Non-pigmented ciliary epithelial cell (primary cell): Measurements from ENCODE around the gene RS1.

Experiments
- DNase-seq: peaks from one replicate; pipeline ENCODE4 v3.0.0-alpha.2; 2010; ENCODE audit warnings: low read depth

Gene RS1

DNA sequence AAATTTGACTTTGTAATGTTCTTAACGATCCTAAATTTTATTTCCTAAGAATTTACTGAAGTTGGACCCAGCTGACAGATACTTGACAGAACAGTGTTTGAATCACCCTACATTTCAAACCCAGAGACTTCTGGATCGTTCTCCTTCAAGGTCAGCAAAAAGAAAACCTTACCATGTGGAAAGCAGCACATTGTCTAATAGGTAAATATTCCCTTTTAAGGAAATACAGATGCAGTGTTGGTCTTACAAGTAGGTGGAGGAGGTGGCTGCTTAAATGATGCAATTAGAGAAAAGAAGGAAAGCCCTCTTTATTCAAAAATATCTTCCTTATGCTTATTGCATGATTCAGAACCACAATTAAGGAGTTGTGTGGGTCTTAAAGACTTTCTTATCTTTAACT, 73.5 kb downstream of the RS1 start:
- no peak for DNase-seq

DNA sequence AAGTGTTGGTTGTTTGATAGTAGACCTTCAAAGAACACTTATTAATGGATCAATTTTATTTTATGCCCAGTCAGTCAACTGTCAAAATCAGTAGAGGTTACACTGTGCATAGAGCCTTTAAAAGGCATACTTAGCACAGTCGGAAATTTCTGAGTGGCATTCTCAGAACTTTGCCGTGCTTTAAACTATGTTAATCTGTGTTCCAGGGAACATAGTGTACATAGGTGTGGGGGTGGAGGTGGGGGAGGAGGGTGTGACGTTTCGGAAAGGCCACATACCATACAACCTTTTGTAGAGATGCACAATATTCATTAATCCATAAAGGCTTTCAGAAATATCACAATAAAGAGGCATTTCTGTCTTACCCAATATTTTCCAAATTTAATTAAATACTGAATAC, 75.8 kb downstream of the RS1 start:
- no peak for DNase-seq

DNA sequence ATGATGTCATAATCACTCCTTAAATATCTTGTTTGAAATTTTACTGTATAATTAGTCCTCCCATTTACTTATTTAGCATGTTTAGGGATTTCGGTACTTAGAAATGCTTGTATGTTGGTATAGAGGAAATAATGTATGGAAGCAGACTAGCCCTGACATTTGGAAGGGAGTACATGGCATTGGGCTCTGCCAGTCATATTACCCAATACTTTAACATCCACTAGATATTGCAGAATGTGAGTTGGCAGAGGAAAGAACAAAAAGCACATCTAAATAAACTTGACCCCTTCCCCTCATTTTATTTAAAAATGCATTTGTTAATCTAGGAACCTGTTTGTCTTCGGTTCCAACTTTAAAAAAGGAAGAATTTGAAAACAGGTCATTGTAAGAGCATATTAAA, 77.8 kb downstream of the RS1 start:
- DNase-seq, result no peak

DNA sequence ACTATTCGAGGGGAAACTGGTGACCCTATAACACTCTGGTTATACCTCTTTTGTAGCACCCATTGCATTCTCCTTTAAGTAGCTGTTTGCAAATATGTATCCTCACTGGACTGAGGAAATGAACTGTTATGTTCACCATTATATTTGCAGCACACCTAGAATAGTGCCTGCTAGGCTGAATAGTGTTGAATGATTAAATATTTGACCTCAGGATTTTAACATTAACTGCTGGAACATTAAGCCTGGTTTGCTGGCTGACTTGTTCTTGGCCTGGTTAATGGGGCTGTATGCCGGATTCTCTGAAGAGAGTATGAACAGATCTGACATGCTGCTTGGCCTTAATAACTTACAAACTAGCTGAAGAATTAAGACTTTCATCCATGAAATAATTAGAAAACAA, 80.1 kb downstream of the RS1 start:
- no peak for DNase-seq
